GM12878 (cell line): ENCODE measurements around the gene FILIP1L. TPM values are rescaled to one million over a fixed set of nuclear protein-coding genes. Genes with fewer than 3 reads are reported as not detected.

Experiments
- ATAC-seq: fragments of 200-7000 bp; cut with Tn5 transposase; 3 replicates; pipeline ENCODE4 v1.9.1; 2020; ENCODE audit warnings: mild to moderate bottlenecking, moderate library complexity
- BruUV-seq: library from RNA; stranded (reverse); fragments of 400-500 nt; replicated peaks from 2 replicates; lab custom pipeline; 2021; lab: Mats Ljungman, UMichigan
- CTCF ChIA-PET: fragments of 300-600 bp; sonication (Branson Sonifier 250); formaldehyde crosslinking; extraction: SDS; loops from one replicate; lab custom pipeline; 2021; ENCODE audit warnings: inconsistent platforms; lab: Yijun Ruan, JAX
- POLR2A ChIA-PET: fragments of 350-600 bp; formaldehyde crosslinking; extraction: SDS; loops from one replicate; lab custom pipeline; 2021; ENCODE audit warnings: inconsistent platforms; lab: Charles Lee
- RAD21 ChIA-PET: fragments of 300-600 bp; sonication (Branson Sonifier 250); formaldehyde crosslinking; loops from one replicate; lab custom pipeline; 2023; ENCODE audit warnings: antibody characterized with exemption; ENCODE audit not compliant: unreplicated experiment; lab: Charles Lee
- SMC1A ChIA-PET: fragments of 300-600 bp; sonication (Branson Sonifier 250); formaldehyde crosslinking; loops from one replicate; lab custom pipeline; 2023; ENCODE audit not compliant: unreplicated experiment, uncharacterized antibody; lab: Charles Lee
- DNase-seq: peaks from one replicate; pipeline ENCODE4 v3.0.0-alpha.2; 2011; ENCODE audit warnings: low read depth, low spot score
- FAIRE-seq: peaks from 3 replicates; lab custom pipeline; 2011; peaks lifted over from hg19 to GRCh38; lab: Jason Lieb, UNC
- H2AFZ ChIP-seq: 2 replicates; pipeline ENCODE4 v1.6.0; 2011; ENCODE audit warnings: low read depth, low read length, control low read depth; ENCODE audit not compliant: control insufficient read depth
- H3K27ac ChIP-seq: 2 replicates; pipeline ENCODE4 v1.5.1; 2011; ENCODE audit warnings: control low read depth; ENCODE audit not compliant: control insufficient read depth, insufficient read depth
- H3K27me3 ChIP-seq, 2 experiments: replicated peaks in 1 of 2; 2 replicates each; pipeline versions ENCODE4 v1.6.0 to v1.6.1; 2011; ENCODE audit warnings: low read length in 1 of 2; ENCODE audit not compliant: control insufficient read depth in 2 of 2, insufficient read depth in 2 of 2
- H3K36me3 ChIP-seq, 2 experiments: 2 replicates each; pipeline ENCODE4 v1.5.1; 2011; ENCODE audit warnings: low read length in 1 of 2; ENCODE audit not compliant: control insufficient read depth in 2 of 2, insufficient read depth in 2 of 2
- H3K4me1 ChIP-seq: 2 replicates; pipeline ENCODE4 v1.6.1; 2011; ENCODE audit warnings: mild to moderate bottlenecking, low read length, moderate library complexity, mixed read lengths; ENCODE audit not compliant: control insufficient read depth, insufficient read depth
- H3K4me2 ChIP-seq: 2 replicates; pipeline ENCODE4 v1.6.0; 2011; ENCODE audit warnings: control low read depth; ENCODE audit not compliant: control insufficient read depth, insufficient read depth
- H3K4me3 ChIP-seq: fragments of 200-600 bp; sonication (generic); 2 replicates; pipeline ENCODE4 v1.5.1; 2016
- H3K79me2 ChIP-seq: 2 replicates; pipeline ENCODE4 v1.6.0; 2011; ENCODE audit warnings: low read length; ENCODE audit not compliant: control insufficient read depth, insufficient read depth
- H3K9ac ChIP-seq: 2 replicates; pipeline ENCODE4 v1.8.0; 2011; ENCODE audit warnings: low read length, control low read depth, mixed read lengths; ENCODE audit not compliant: control insufficient read depth, insufficient read depth
- H3K9me3 ChIP-seq: replicated peaks from 3 replicates; pipeline ENCODE4 v1.5.1; 2011; ENCODE audit warnings: mild to moderate bottlenecking, low read length; ENCODE audit not compliant: control insufficient read depth, insufficient read depth
- H4K20me1 ChIP-seq: 2 replicates; pipeline ENCODE4 v1.6.0; 2011; ENCODE audit not compliant: control insufficient read depth, insufficient read depth
- ATF7 ChIP-seq: fragments of 450-650 bp; IDR thresholded peaks from 2 replicates; pipeline ENCODE4 v1.6.1; 2016; ENCODE audit warnings: low read depth, mild to moderate bottlenecking
- EGR1 ChIP-seq, 2 experiments: IDR thresholded peaks; 1 replicate in 1 of 2; 2 replicates in 1 of 2; pipeline ENCODE4 v1.6.1; 2011 to 2012; ENCODE audit warnings: low read depth in 2 of 2, low read length in 2 of 2, borderline replicate concordance in 1 of 2, mild to moderate bottlenecking in 1 of 2, moderate library complexity in 1 of 2
- IKZF1 ChIP-seq: fragments of 450-650 bp; conservative IDR thresholded peaks from 2 replicates; pipeline ENCODE4 v1.6.1; 2017; ENCODE audit warnings: antibody characterized with exemption, mild to moderate bottlenecking
- IRF3 ChIP-seq: fragments of 450-650 bp; IDR thresholded peaks from 2 replicates; pipeline ENCODE4 v1.6.1; 2014; ENCODE audit warnings: mild to moderate bottlenecking
- MLLT1 ChIP-seq: fragments of 450-650 bp; IDR thresholded peaks from 2 replicates; pipeline ENCODE4 v1.6.1; 2016; ENCODE audit warnings: mild to moderate bottlenecking
- WGBS: methylation state at CpG from one replicate; pipeline ENCODE4 v1.1.6; 2016; ENCODE audit warnings: low lambda C conversion rate; ENCODE audit not compliant: insufficient replicate concordance, insufficient coverage; ENCODE audit errors: missing lambda C conversion rate; 5-methylcytosine and 5-hydroxymethylcytosine counted together
- in situ Hi-C: fragments of 300-500 bp; cut with MboI; formaldehyde crosslinking; loops from 9 replicates; pipeline ENCODE4 v1.14.3; 2018; ENCODE audit warnings: mixed read lengths
- intact Hi-C: fragments of 100-400 bp; cut with micrococcal nuclease; formaldehyde crosslinking; loops from one replicate; pipeline ENCODE4 v1.14.2; 2022; ENCODE audit not compliant: unreplicated experiment
- polyA plus RNA-seq, 11 experiments: library from polyadenylated mRNA; depleted of rRNA in 4 of 11; unstranded in 6 of 11; stranded (reverse) in 5 of 11; fragments of >200 nt; fragmentation: Nextera tagmentation in 4 of 11; fragmentation: Illumina TruSeq in 1 of 11; extraction: Ambion mirVana in 4 of 11; extraction: Trizol in 1 of 11; gene quantifications; 1 replicate in 1 of 11; 2 replicates in 10 of 11; pipeline versions ENCODE4 v1.2.1 to v1.2.3, GENCODE V29; 2011 to 2016; ENCODE audit warnings: inconsistent platforms in 2 of 11, missing spikeins in 2 of 11, low read depth in 1 of 11
- total RNA-seq, 4 experiments: library from RNA; depleted of rRNA in 3 of 4; stranded (reverse); fragments of >200 nt in 3 of 4; fragmentation: Illumina TruSeq in 1 of 4; extraction: Trizol in 1 of 4; gene quantifications; 2 replicates each; pipeline versions ENCODE4 v1.2.1 to v1.2.3, GENCODE V29; 2013 to 2021
- TF ChIP-seq, protein P1 (sequence below): fragments of 450-650 bp; IDR thresholded peaks from 2 replicates; pipeline ENCODE4 v1.6.1; 2017; ENCODE audit warnings: mild to moderate bottlenecking, low read depth, inconsistent platforms; ENCODE audit not compliant: poor library complexity, severe bottlenecking
- TF ChIP-seq, protein P2 (sequence below): fragments of 450-650 bp; IDR thresholded peaks from 2 replicates; pipeline ENCODE4 v1.6.1; 2017; ENCODE audit warnings: borderline replicate concordance

The FILIP1L gene
- total and polyA plus RNA-seq, 10 of the 15 experiments (the other 5 are each of a cell fraction or from before 2014, with no cell fraction given) = 0.24 to 6.1 (median 3.5) TPM

DNA sequence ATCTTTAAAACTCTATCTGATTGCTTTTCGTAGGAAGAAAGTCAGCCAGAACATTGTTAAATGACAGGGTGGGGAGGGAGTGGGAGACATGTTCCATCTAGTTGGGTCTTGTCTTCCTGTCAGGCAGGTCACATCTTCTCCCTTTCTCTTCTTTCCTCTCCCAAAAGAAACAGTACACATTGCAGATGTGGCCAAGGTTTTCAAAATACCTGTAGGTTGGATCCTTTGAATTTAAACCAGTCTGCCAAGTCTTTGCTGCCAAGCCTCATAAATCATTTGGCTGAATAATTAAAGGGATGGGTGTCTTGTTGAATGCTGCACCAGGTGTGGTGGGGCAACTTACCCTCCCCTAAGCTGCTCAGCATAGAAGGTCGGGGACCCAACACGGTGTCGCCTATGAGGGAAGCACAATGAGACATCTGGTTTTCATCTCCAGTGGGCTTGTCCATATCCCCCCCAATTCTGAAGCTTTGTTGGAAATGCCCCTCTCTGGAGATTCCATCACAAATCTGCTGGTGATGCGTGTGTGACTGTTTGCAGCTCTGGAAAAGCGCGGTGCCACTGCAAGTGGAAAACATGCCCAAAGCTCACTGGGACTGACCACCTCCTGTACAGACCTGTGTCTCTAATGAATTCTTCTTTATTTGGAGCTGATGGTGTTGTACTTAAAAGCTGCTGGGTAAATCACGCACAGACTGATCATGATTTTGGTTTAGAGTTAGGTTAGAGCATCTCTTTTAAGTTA lies 112.6 kb downstream of the FILIP1L start:
- 98% methylated on average over 8 of the region's 8 CpGs for WGBS
- H2AFZ ChIP-seq = no peak overlapping the region
- SMC1A ChIA-PET = interaction anchor here (0.7 to 1.6 kb wide), 4 partner anchors 29 to 253 kb away, joined by 3 to 5 read pairs (median 4); no protein-coding TSS in a partner anchor
- no peaks in the 10 kb centered on the region for H3K27me3 ChIP-seq
- H3K9me3 ChIP-seq = no peaks in the 10 kb centered on the region
- CTCF ChIA-PET = interaction anchor here (1.3 kb wide), 1 partner anchor 11 kb away, joined by 3 read pairs; no protein-coding TSS in a partner anchor
- H4K20me1 ChIP-seq = no peaks in the 10 kb centered on the region
- peaks cover 2% of the 10 kb centered on the region; the same call in 1 of the 2 replicates for H3K4me1 ChIP-seq
- TF ChIP-seq, protein P1, sequence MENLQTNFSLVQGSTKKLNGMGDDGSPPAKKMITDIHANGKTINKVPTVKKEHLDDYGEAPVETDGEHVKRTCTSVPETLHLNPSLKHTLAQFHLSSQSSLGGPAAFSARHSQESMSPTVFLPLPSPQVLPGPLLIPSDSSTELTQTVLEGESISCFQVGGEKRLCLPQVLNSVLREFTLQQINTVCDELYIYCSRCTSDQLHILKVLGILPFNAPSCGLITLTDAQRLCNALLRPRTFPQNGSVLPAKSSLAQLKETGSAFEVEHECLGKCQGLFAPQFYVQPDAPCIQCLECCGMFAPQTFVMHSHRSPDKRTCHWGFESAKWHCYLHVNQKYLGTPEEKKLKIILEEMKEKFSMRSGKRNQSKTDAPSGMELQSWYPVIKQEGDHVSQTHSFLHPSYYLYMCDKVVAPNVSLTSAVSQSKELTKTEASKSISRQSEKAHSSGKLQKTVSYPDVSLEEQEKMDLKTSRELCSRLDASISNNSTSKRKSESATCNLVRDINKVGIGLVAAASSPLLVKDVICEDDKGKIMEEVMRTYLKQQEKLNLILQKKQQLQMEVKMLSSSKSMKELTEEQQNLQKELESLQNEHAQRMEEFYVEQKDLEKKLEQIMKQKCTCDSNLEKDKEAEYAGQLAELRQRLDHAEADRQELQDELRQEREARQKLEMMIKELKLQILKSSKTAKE = no peak
- no peak for TF ChIP-seq MLLT1
- no peak for TF ChIP-seq IRF3
- no peak for TF ChIP-seq ATF7
- no peak for TF ChIP-seq IKZF1
- TF ChIP-seq EGR1 (IDR thresholded peaks at IDR 0.05; ENCODE audit: borderline replicate concordance in 1 of 2, low read depth in 2 of 2, low read length in 2 of 2) = no peak
- TF ChIP-seq, protein P2, sequence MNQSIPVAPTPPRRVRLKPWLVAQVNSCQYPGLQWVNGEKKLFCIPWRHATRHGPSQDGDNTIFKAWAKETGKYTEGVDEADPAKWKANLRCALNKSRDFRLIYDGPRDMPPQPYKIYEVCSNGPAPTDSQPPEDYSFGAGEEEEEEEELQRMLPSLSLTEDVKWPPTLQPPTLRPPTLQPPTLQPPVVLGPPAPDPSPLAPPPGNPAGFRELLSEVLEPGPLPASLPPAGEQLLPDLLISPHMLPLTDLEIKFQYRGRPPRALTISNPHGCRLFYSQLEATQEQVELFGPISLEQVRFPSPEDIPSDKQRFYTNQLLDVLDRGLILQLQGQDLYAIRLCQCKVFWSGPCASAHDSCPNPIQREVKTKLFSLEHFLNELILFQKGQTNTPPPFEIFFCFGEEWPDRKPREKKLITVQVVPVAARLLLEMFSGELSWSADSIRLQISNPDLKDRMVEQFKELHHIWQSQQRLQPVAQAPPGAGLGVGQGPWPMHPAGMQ = no peak
- FAIRE-seq = no peak
- intact Hi-C loops = no loop called here
- POLR2A ChIA-PET = no interaction called here
- H3K4me3 ChIP-seq = no peak overlapping the region
- RAD21 ChIA-PET = interaction anchor here (1.5 to 1.7 kb wide), 2 partner anchors 28 to 158 kb away, joined by 3 to 5 read pairs; no protein-coding TSS in a partner anchor
- no peaks in the 10 kb centered on the region for H3K36me3 ChIP-seq
- H3K79me2 ChIP-seq = no peaks in the 10 kb centered on the region
- BruUV-seq = no TSS peak
- H3K9ac ChIP-seq = no peak overlapping the region
- no peak overlapping the region for H3K27ac ChIP-seq
- DNase-seq = no peak
- H3K4me2 ChIP-seq = no peak overlapping the region
- no peak for ATAC-seq
- in situ Hi-C loops = no loop called here
